HG03575 (cell line): ENCODE results near the gene PSMA6.
"Not testable (repeated sequence)": the region's sequence is repeated elsewhere in the genome, so short reads cannot be mapped to it uniquely, and the experiment has no call there.

Experiments used
- ATAC-seq: cut with Tn5 transposase; IDR thresholded peaks from one replicate; pipeline ENCODE4 v1.9.1; 2021; ENCODE audit not compliant: unreplicated experiment, insufficient number of reproducible peaks, low FRiP score; ENCODE audit errors: extremely low read depth

PSMA6 gene

GRCh38 chr14:35304812-35305462, 12.8 kb downstream of the PSMA6 start:
- ATAC-seq = no peak

GRCh38 chr14:35305633-35306032, 13.5 kb downstream of the PSMA6 start:
- no peak for ATAC-seq

- ATAC-seq = no peak
These were observed 13.9 kb downstream of the PSMA6 start for GRCh38 chr14:35306114-35306513.

- no peak for ATAC-seq
These were observed 25.6 kb downstream of the PSMA6 start for GRCh38 chr14:35317820-35318219.

GRCh38 chr14:35319509-35319908, 27.3 kb downstream of the PSMA6 start:
- ATAC-seq = no peak

GRCh38 chr14:35320472-35320871, 28.3 kb downstream of the PSMA6 start:
- no peak for ATAC-seq

- ATAC-seq = no peak
These were observed 34.2 kb downstream of the PSMA6 start for GRCh38 chr14:35326375-35326774.

GRCh38 chr14:35331605-35332516, 39.7 kb downstream of the PSMA6 start:
- ATAC-seq = no peak

GRCh38 chr14:35332517-35333263, 40.5 kb downstream of the PSMA6 start:
- ATAC-seq = no peak

DNA sequence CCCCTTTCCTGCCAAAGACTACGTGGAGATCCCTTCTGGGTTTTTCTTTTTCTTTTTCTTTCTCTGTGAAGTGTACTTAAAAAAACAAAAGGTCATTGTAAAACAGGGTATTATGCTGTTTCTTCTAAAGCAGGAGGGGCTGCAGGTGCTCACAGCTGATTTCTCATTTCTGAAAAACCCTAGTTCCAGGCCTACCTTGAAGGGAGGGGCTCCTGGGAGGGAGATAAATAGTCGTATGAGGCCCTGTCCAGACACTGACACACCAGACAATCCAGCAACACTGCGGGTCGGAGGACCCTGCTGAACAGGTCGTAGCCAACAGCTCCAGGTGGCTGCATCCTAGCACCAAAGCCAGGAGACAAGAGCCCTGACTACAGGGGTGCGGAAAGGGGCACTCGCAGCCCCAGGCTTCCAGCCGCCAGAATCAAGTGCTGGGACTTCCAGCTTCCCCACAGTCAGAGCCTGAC, 41.1 kb downstream of the PSMA6 start:
- no peak for ATAC-seq

DNA sequence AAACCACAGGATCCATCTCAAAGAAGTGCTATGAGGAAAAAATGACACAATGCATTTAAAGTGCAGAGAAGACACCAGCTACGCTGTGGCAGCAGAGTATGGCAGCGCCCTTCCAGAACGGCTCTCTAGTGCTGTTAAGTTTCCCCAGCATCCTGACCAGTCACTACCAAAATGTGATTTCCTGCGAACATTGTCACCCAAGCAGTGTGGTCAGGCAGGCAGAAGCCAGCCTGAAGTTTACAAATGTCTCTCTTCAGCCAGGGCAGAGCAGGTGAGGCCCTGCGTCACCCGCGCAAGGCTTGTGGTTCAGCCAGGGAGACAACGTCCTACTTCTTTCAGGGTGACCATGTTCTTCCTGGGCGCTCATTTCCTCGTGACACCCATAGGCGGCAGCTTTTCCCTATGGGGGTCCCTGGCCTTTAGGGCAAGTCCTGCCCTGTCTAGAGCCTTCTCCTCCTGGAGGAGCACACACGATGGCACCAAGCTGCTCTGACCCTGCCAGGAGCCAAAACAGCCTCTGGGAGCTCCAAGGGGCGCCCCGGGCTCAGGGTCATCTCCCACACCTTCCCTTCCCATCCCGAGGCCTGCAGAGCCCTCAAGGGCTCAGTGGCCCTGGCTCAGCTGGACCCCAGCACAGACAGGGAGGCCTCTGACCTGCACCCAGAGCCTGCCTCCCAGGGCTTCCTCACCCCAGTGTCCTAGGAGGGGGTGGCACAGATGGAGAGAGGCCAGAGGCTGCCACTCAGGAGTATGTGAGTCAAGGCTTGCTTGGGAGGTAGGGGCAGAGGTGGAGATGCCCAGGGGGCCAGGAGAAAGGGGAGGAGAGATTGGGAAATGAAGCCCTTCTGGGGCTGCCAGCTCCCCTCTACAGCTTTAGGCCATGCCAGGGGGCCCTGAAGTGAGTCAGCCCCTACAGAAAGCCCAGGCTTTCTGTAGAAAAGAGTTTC, 41.9 kb downstream of the PSMA6 start:
- ATAC-seq = no peak

GRCh38 chr14:35335388-35336092, 43.4 kb downstream of the PSMA6 start:
- ATAC-seq = no peak

DNA sequence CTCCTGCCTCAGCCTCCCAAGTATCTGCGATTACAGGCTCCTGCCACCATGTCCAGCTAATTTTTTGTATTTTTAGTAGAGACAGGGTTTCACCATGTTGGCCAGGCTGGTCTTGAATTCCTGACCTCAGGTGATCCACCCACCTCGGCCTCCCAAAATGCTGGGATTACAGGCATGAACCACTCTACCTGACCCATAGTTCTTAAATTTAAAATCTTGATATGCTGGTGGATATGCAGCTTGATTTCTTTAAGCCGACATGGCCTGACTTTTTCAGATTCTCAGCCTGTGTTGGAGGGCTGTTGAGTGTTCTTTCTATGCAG, 44.0 kb downstream of the PSMA6 start:
- ATAC-seq = not testable (repeated sequence)

GRCh38 chr14:35336494-35337268, 44.5 kb downstream of the PSMA6 start:
- no peak for ATAC-seq

DNA sequence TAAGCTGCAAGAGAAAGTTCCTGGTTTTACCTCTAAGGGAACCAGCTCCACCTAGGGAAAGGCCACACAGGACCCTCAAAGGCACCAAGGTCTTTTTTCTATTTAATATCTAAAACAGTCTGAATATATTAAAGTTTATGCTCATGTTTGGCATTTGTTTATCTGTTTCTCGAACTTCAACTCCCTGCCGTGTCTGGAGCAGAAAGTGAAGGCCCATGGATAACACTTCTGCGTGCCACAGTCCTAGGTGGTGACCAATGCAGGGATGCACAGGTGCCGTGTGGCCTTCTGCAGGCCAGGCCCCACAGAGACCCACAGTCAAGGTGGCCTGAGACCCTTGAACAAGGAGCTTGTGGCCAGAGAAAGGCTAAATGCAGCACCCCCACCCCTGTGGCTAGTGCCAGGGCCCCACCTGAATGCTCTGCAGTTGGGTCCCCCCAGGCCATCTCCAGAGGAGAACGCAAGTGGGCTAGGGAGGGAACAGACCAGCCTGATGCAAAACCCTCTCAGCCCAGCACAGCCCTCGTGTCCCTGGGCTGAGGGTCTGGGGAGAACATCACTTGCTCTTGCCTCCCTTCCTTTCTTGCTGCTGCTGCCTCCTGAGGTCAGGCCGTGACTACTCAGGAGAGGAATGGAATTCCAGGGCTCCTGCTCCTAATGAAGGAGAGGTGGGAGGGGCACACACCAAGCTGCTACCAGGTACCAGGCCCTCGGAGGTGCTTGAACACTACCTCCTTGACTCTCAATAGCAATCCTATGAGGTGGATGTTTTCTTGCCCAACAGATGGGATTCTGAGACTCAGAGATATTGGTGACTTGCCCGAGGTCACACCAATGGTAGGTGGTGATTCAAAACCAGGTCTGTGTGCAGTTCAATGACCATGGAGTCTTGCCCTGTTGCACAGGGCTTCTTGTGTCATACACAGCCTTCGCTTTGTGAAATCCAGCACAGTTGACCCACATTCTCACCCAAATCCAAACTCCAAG, 45.4 kb downstream of the PSMA6 start:
- ATAC-seq = no peak

DNA sequence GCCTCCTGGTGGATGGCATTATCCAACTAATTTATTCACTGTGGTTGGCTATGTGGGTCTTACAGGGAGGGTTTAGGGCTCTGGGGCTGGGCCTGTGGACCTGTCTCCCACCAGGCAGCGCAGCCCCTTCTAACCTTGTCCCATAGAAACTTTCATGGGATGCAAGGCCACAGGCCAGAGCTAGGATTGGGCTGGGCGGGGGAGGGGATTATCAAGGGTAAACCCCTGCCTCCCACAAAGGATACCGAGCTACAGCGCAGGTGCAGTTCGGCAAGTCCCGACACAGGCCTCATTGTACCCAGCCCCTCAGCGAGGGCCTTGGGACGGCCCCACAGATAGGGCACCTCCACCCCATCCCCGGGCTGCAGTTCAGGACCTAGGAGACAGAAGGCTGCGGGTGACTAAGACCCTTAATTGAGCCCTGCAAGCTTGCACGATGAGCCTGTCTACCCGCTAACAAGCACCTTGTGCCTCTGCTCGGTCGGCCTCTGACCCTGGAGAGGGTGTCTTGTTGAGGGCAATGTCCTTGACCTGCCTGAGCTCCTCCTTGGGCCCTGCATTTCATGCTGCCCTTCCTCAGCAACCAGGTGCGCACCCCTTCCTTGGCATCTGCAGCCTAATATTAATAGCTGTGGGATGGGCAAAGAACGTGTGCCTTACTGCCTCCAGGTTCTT, 46.7 kb downstream of the PSMA6 start:
- ATAC-seq = no peak
